Neural cell (in vitro differentiated cells): ENCODE measurements around the gene GRID1. TPM values are rescaled to one million over a fixed set of nuclear protein-coding genes. Genes with fewer than 3 reads are reported as not detected.

Experiments used
- H2AFZ ChIP-seq: fragments of 200-600, 300-800 bp; sonication (generic), shearing (Covaris generic); 2 replicates; pipeline ENCODE4 v1.6.0; 2014; ENCODE audit warnings: low read depth, mild to moderate bottlenecking, antibody characterized with exemption, low read length, moderate library complexity
- H3F3A ChIP-seq: fragments of 200-600 bp; shearing (Covaris generic); 2 replicates; pipeline ENCODE4 v1.6.1; 2016; ENCODE audit warnings: mild to moderate bottlenecking, moderate library complexity, mixed read lengths, antibody characterized with exemption, low read length; ENCODE audit not compliant: insufficient read depth, poor library complexity, severe bottlenecking
- H3K27ac ChIP-seq: fragments of 200-600, 300-800 bp; sonication (generic), shearing (Covaris generic); 2 replicates; pipeline ENCODE4 v1.5.1; 2014; ENCODE audit warnings: mild to moderate bottlenecking, low read length, moderate library complexity
- H3K27me3 ChIP-seq: fragments of 300-800, 200-600 bp; sonication (generic), shearing (Covaris generic); 2 replicates; pipeline ENCODE4 v1.6.0; 2014; ENCODE audit warnings: mild to moderate bottlenecking, low read depth, low read length, moderate library complexity; ENCODE audit not compliant: insufficient read depth
- H3K36me3 ChIP-seq: fragments of 300-800, 200-600 bp; sonication (generic), shearing (Covaris generic); 2 replicates; pipeline ENCODE4 v1.5.1; 2014; ENCODE audit warnings: mild to moderate bottlenecking, antibody characterized with exemption, low read length, moderate library complexity; ENCODE audit not compliant: insufficient read depth
- H3K4me2 ChIP-seq: fragments of 300-800, 200-600 bp; sonication (generic), shearing (Covaris generic); 2 replicates; pipeline ENCODE4 v1.6.0; 2014; ENCODE audit warnings: mild to moderate bottlenecking, low read length
- H3K4me3 ChIP-seq: fragments of 300-800, 200-600 bp; sonication (generic), shearing (Covaris generic); 2 replicates; pipeline ENCODE4 v1.5.1; 2014; ENCODE audit warnings: mild to moderate bottlenecking, low read length, moderate library complexity
- H3K79me2 ChIP-seq: fragments of 200-600 bp; shearing (Covaris generic); replicated peaks from 2 replicates; pipeline ENCODE4 v1.6.0; 2014; ENCODE audit warnings: mild to moderate bottlenecking, low read length, moderate library complexity; ENCODE audit not compliant: insufficient read depth
- H3K9ac ChIP-seq: fragments of 300-800, 200-600 bp; sonication (generic), shearing (Covaris generic); 2 replicates; pipeline ENCODE4 v1.6.1; 2016; ENCODE audit warnings: mild to moderate bottlenecking, low read length, mixed read lengths
- H3K9me2 ChIP-seq: fragments of 200-600 bp; shearing (Covaris generic); 2 replicates; pipeline ENCODE4 v1.6.1; 2016; ENCODE audit warnings: mild to moderate bottlenecking, low read length, mixed read lengths; ENCODE audit not compliant: insufficient read depth
- H3K9me3 ChIP-seq: fragments of 200-600, 300-800 bp; sonication (generic), shearing (Covaris generic); 2 replicates; pipeline ENCODE4 v1.6.1; 2016; ENCODE audit warnings: mild to moderate bottlenecking, mixed run types, low read length, moderate library complexity, mixed read lengths
- H4K20me1 ChIP-seq: fragments of 200-600 bp; shearing (Covaris generic); 2 replicates; pipeline ENCODE4 v1.6.1; 2016; ENCODE audit warnings: mild to moderate bottlenecking, mixed run types; ENCODE audit not compliant: insufficient read depth
- EP300 ChIP-seq: fragments of 450-650 bp; conservative IDR thresholded peaks from 2 replicates; pipeline ENCODE4 v1.6.1; 2014; ENCODE audit warnings: antibody characterized with exemption, mild to moderate bottlenecking, moderate library complexity; ENCODE audit not compliant: poor library complexity, severe bottlenecking
- EZH2 ChIP-seq: fragments of 200-600, 300-800 bp; shearing (Covaris generic), sonication (generic); IDR thresholded peaks from 2 replicates; pipeline ENCODE4 v1.6.1; 2014; ENCODE audit warnings: antibody characterized with exemption, low read length, borderline replicate concordance, mild to moderate bottlenecking; ENCODE audit not compliant: insufficient read depth, poor library complexity, severe bottlenecking
- MXI1 ChIP-seq: fragments of 450-650 bp; conservative IDR thresholded peaks from 2 replicates; pipeline ENCODE4 v1.6.1; 2014; ENCODE audit warnings: antibody characterized with exemption, mild to moderate bottlenecking; ENCODE audit not compliant: poor library complexity, severe bottlenecking
- POLR2AphosphoS5 ChIP-seq: IDR thresholded peaks from 2 replicates; pipeline ENCODE4 v1.6.1; 2012
- RAD21 ChIP-seq: fragments of 450-650 bp; conservative IDR thresholded peaks from 2 replicates; pipeline ENCODE4 v1.6.1; 2014; ENCODE audit warnings: antibody characterized with exemption, mild to moderate bottlenecking, moderate library complexity
- SMC3 ChIP-seq: fragments of 450-650 bp; conservative IDR thresholded peaks from 2 replicates; pipeline ENCODE4 v1.6.1; 2014; ENCODE audit warnings: antibody characterized with exemption, mild to moderate bottlenecking, moderate library complexity; ENCODE audit not compliant: poor library complexity
- TAF1 ChIP-seq: IDR thresholded peaks from 2 replicates; pipeline ENCODE4 v1.6.1; 2012; ENCODE audit warnings: low read depth
- polyA plus RNA-seq: library from polyadenylated mRNA; depleted of rRNA; stranded (reverse); fragments of >200 nt; gene quantifications from 2 replicates; pipeline ENCODE4 v1.2.3, GENCODE V29; 2014
- TF ChIP-seq, protein P1 (sequence below): fragments of 450-650 bp; IDR thresholded peaks from 2 replicates; pipeline ENCODE4 v1.5.1; 2014; ENCODE audit warnings: antibody characterized with exemption, mild to moderate bottlenecking, moderate library complexity; ENCODE audit not compliant: poor library complexity, severe bottlenecking
- TF ChIP-seq, protein P2 (sequence below): IDR thresholded peaks from 2 replicates; pipeline ENCODE4 v1.6.1; 2012; ENCODE audit warnings: borderline replicate concordance

GRID1 gene
- polyA plus RNA-seq, 1 donor from 2014 or later, result 7.3 TPM

GRCh38 chr10:86249794-86250193 is 116.8 kb downstream of the GRID1 start:
- Histone ChIP-seq H3K79me2 (no peaks in the 10 kb centered on the region), H3K9me3 (no peaks in the 10 kb centered on the region), H3K4me3 (no peak overlapping the region), H3K9me2 (no peaks in the 10 kb centered on the region), H3F3A (no peaks in the 10 kb centered on the region), H3K27ac (no peak overlapping the region), H3K9ac (no peak overlapping the region), H3K4me2 (no peak overlapping the region), H3K36me3 (no peaks in the 10 kb centered on the region), H3K27me3 (no peaks in the 10 kb centered on the region), H4K20me1 (no peaks in the 10 kb centered on the region), H2AFZ (no peak overlapping the region)
- TF ChIP-seq EP300 (no peak), POLR2AphosphoS5 (no peak), TAF1 (no peak), RAD21 (no peak), MXI1 (no peak), SMC3 (no peak), EZH2 (no peak)
- TF ChIP-seq, protein P1, sequence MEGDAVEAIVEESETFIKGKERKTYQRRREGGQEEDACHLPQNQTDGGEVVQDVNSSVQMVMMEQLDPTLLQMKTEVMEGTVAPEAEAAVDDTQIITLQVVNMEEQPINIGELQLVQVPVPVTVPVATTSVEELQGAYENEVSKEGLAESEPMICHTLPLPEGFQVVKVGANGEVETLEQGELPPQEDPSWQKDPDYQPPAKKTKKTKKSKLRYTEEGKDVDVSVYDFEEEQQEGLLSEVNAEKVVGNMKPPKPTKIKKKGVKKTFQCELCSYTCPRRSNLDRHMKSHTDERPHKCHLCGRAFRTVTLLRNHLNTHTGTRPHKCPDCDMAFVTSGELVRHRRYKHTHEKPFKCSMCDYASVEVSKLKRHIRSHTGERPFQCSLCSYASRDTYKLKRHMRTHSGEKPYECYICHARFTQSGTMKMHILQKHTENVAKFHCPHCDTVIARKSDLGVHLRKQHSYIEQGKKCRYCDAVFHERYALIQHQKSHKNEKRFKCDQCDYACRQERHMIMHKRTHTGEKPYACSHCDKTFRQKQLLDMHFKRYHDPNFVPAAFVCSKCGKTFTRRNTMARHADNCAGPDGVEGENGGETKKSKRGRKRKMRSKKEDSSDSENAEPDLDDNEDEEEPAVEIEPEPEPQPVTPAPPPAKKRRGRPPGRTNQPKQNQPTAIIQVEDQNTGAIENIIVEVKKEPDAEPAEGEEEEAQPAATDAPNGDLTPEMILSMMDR, result no peak
- TF ChIP-seq, protein P2, sequence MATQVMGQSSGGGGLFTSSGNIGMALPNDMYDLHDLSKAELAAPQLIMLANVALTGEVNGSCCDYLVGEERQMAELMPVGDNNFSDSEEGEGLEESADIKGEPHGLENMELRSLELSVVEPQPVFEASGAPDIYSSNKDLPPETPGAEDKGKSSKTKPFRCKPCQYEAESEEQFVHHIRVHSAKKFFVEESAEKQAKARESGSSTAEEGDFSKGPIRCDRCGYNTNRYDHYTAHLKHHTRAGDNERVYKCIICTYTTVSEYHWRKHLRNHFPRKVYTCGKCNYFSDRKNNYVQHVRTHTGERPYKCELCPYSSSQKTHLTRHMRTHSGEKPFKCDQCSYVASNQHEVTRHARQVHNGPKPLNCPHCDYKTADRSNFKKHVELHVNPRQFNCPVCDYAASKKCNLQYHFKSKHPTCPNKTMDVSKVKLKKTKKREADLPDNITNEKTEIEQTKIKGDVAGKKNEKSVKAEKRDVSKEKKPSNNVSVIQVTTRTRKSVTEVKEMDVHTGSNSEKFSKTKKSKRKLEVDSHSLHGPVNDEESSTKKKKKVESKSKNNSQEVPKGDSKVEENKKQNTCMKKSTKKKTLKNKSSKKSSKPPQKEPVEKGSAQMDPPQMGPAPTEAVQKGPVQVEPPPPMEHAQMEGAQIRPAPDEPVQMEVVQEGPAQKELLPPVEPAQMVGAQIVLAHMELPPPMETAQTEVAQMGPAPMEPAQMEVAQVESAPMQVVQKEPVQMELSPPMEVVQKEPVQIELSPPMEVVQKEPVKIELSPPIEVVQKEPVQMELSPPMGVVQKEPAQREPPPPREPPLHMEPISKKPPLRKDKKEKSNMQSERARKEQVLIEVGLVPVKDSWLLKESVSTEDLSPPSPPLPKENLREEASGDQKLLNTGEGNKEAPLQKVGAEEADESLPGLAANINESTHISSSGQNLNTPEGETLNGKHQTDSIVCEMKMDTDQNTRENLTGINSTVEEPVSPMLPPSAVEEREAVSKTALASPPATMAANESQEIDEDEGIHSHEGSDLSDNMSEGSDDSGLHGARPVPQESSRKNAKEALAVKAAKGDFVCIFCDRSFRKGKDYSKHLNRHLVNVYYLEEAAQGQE, result no peak

- no peaks in the 10 kb centered on the region for H3K27me3 ChIP-seq
- no peaks in the 10 kb centered on the region for H3K79me2 ChIP-seq
- H3K9me2 ChIP-seq, result no peaks in the 10 kb centered on the region
- H4K20me1 ChIP-seq, result no peaks in the 10 kb centered on the region
- H3K9ac ChIP-seq, result no peak overlapping the region
- TF ChIP-seq EZH2 (no peak), SMC3 (no peak), RAD21 (no peak), TAF1 (no peak), EP300 (no peak), MXI1 (no peak), POLR2AphosphoS5 (no peak)
- TF ChIP-seq, protein P2, result no peak
- TF ChIP-seq, protein P1, result no peak
- H3K4me2 ChIP-seq, result no peak overlapping the region
- H3F3A ChIP-seq, result no peaks in the 10 kb centered on the region
- H3K4me3 ChIP-seq, result no peak overlapping the region
- no peak overlapping the region for H2AFZ ChIP-seq
- no peak overlapping the region for H3K27ac ChIP-seq
- H3K9me3 ChIP-seq, result no peaks in the 10 kb centered on the region
- H3K36me3 ChIP-seq, result no peaks in the 10 kb centered on the region
Observed at GRCh38 chr10:86248062-86248461, 118.5 kb downstream of the GRID1 start.
